ENCODE results near the gene CTNNA3. TPM values are rescaled to one million over a fixed set of nuclear protein-coding genes. Genes with fewer than 3 reads are reported as not detected.

Gene CTNNA3
- total RNA-seq, 1 experiment from 2014 or later = 0.32 TPM

DNA sequence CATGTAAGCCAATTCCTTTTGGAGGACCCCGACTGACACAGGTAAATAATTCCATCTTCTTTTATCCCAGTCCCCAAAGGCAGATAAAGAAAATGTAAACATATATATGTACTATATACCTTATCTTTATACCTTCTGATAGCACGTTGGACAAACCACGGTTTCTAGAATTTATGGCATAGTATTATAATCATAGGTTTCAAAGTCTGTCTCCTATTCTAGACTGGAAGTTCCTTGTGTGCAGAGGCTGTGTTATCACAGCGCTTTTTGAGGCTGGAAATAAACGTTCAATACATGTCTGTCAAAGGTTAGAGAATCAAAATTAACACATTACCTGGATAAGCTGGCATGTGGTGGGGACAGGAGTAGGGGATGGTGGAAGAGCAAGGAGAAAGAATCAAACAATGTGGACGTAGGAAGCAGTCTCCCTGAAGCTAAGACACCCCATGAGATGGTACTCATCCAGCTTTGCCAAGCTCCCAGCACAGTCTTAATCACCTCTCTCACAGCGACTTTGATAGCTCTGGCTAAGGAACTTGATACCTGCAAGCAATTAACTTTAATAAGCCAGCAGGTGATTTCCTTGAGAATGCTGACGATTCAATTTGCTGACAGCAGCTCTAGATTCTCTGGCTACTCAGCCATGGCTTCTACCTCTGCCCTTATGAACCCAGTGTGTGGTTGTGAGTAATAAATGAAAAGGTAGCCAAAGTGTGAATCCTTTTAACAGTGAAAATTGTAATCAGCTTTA, 978.6 kb downstream of the CTNNA3 start (continued):
- TF ChIP-seq, protein P1, sequence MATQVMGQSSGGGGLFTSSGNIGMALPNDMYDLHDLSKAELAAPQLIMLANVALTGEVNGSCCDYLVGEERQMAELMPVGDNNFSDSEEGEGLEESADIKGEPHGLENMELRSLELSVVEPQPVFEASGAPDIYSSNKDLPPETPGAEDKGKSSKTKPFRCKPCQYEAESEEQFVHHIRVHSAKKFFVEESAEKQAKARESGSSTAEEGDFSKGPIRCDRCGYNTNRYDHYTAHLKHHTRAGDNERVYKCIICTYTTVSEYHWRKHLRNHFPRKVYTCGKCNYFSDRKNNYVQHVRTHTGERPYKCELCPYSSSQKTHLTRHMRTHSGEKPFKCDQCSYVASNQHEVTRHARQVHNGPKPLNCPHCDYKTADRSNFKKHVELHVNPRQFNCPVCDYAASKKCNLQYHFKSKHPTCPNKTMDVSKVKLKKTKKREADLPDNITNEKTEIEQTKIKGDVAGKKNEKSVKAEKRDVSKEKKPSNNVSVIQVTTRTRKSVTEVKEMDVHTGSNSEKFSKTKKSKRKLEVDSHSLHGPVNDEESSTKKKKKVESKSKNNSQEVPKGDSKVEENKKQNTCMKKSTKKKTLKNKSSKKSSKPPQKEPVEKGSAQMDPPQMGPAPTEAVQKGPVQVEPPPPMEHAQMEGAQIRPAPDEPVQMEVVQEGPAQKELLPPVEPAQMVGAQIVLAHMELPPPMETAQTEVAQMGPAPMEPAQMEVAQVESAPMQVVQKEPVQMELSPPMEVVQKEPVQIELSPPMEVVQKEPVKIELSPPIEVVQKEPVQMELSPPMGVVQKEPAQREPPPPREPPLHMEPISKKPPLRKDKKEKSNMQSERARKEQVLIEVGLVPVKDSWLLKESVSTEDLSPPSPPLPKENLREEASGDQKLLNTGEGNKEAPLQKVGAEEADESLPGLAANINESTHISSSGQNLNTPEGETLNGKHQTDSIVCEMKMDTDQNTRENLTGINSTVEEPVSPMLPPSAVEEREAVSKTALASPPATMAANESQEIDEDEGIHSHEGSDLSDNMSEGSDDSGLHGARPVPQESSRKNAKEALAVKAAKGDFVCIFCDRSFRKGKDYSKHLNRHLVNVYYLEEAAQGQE (IDR thresholded peaks at IDR 0.05; ENCODE audit: low read depth) = no peak
- TF ChIP-seq EZH2 (IDR thresholded peaks at IDR 0.05) = no peak
- no peak for TF ChIP-seq ELF1 (IDR thresholded peaks at IDR 0.05; ENCODE audit: borderline replicate concordance, low read depth)
- TF ChIP-seq SIN3A (IDR thresholded peaks at IDR 0.05; ENCODE audit: low read depth) = no peak
- TF ChIP-seq EZH2phosphoT487 (IDR thresholded peaks at IDR 0.05; ENCODE audit: borderline replicate concordance) = no peak
- TF ChIP-seq YY1 (IDR thresholded peaks at IDR 0.05; ENCODE audit: extremely low read depth, insufficient replicate concordance, low read depth, low read length) = no peak
- TF ChIP-seq TCF7L2 (IDR thresholded peaks at IDR 0.05; ENCODE audit: borderline replicate concordance, extremely low read depth, insufficient read depth, insufficient read length) = no peak

DNA sequence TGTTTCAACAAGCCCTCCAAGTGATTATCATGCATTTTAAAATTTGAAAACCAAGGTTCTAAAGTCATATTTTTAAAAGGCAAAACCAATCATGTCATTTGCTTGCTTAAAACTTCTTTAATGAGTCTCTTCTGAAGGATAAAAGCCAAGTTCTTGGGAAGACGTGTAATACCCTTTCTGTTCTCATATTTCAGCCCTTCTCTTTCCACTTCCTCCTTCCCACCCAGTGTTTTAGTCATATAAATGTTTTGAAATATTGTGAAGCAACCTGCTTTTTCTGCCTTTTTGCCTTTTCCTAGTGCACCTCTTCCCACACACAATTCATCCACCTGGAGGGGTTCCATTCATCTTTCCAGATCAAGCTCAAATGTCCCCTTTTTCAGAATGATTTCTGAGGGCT, 981.3 kb downstream of the CTNNA3 start:
- Histone ChIP-seq H3K27me3 (ENCODE audit: insufficient read depth, low read length) (no peaks in the 10 kb centered on the region), H3K4me2 (ENCODE audit: low read length) (no peak overlapping the region), H3K9me2 (ENCODE audit: insufficient read depth) (no peaks in the 10 kb centered on the region), H4K20me1 (ENCODE audit: insufficient read depth) (no peaks in the 10 kb centered on the region), H3K4me1 (ENCODE audit: control insufficient read depth in 1 of 2, insufficient read depth in 2 of 2, low read length in 2 of 2) (no peaks in the 10 kb centered on the region), H3K4me3 (replicated peaks in 1 of 2; ENCODE audit: low read depth in 1 of 2, low read length in 2 of 2) (no peak overlapping the region), H3K36me3 (ENCODE audit: control insufficient read depth in 1 of 2, insufficient read depth in 2 of 2, low read length in 2 of 2) (no peaks in the 10 kb centered on the region), H3K9ac (ENCODE audit: low read length) (no peak overlapping the region), H3K9me3 (ENCODE audit: control insufficient read depth in 1 of 2, insufficient read depth in 1 of 2, low read depth in 1 of 2, low read length in 2 of 2) (no peaks in the 10 kb centered on the region), H3K27ac (ENCODE audit: low read depth, low read length) (no peak overlapping the region), H3K79me2 (ENCODE audit: insufficient read depth, low read length) (no peaks in the 10 kb centered on the region), H2AFZ (ENCODE audit: low read depth, low read length, poor library complexity, severe bottlenecking) (no peak overlapping the region)
- ChIA-PET POLR2A (no interaction called here), CTCF (no interaction called here), RAD21 (ENCODE audit: low non-redundant PET in 1 of 2, low total read pairs in 2 of 2, uncharacterized antibody in 2 of 2, unreplicated experiment in 2 of 2) (no interaction called here)
- ATAC-seq (no peak), DNase-seq (ENCODE audit: low read depth, low spot score) (no peak)
- intact Hi-C loops (cut with micrococcal nuclease) = no loop called here
- no TSS peak for BruUV-seq (replicated peaks)
- TF ChIP-seq POLR2AphosphoS5 (IDR thresholded peaks at IDR 0.05; ENCODE audit: low read depth, low read length) = no peak
- TF ChIP-seq, protein P2, sequence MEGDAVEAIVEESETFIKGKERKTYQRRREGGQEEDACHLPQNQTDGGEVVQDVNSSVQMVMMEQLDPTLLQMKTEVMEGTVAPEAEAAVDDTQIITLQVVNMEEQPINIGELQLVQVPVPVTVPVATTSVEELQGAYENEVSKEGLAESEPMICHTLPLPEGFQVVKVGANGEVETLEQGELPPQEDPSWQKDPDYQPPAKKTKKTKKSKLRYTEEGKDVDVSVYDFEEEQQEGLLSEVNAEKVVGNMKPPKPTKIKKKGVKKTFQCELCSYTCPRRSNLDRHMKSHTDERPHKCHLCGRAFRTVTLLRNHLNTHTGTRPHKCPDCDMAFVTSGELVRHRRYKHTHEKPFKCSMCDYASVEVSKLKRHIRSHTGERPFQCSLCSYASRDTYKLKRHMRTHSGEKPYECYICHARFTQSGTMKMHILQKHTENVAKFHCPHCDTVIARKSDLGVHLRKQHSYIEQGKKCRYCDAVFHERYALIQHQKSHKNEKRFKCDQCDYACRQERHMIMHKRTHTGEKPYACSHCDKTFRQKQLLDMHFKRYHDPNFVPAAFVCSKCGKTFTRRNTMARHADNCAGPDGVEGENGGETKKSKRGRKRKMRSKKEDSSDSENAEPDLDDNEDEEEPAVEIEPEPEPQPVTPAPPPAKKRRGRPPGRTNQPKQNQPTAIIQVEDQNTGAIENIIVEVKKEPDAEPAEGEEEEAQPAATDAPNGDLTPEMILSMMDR (IDR thresholded peaks at IDR 0.05 in 2 of 3, conservative IDR thresholded peaks at IDR 0.05 in 1 of 3; ENCODE audit: borderline replicate concordance in 1 of 3, insufficient read depth in 1 of 3, low read depth in 2 of 3, low read length in 2 of 3) = no peak
- TF ChIP-seq EZH2phosphoT487 (IDR thresholded peaks at IDR 0.05; ENCODE audit: borderline replicate concordance) = no peak
- no peak for TF ChIP-seq SRF (IDR thresholded peaks at IDR 0.05; ENCODE audit: low read depth)
- TF ChIP-seq, protein P3, sequence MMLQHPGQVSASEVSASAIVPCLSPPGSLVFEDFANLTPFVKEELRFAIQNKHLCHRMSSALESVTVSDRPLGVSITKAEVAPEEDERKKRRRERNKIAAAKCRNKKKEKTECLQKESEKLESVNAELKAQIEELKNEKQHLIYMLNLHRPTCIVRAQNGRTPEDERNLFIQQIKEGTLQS (IDR thresholded peaks at IDR 0.05) = no peak
- no peak for TF ChIP-seq TCF7L2 (IDR thresholded peaks at IDR 0.05; ENCODE audit: borderline replicate concordance, extremely low read depth, insufficient read depth, insufficient read length)
- no peak for TF ChIP-seq JUND (IDR thresholded peaks at IDR 0.05)
- TF ChIP-seq, protein P4, sequence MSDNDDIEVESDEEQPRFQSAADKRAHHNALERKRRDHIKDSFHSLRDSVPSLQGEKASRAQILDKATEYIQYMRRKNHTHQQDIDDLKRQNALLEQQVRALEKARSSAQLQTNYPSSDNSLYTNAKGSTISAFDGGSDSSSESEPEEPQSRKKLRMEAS (IDR thresholded peaks at IDR 0.05) = no peak
- no peak for TF ChIP-seq SIN3A (IDR thresholded peaks at IDR 0.05; ENCODE audit: low read depth)
- no peak for TF ChIP-seq SP1 (IDR thresholded peaks at IDR 0.05; ENCODE audit: low read depth)
- no peak for TF ChIP-seq ZNF274 (IDR thresholded peaks at IDR 0.05; ENCODE audit: low read depth, low read length)
- TF ChIP-seq, protein P5, sequence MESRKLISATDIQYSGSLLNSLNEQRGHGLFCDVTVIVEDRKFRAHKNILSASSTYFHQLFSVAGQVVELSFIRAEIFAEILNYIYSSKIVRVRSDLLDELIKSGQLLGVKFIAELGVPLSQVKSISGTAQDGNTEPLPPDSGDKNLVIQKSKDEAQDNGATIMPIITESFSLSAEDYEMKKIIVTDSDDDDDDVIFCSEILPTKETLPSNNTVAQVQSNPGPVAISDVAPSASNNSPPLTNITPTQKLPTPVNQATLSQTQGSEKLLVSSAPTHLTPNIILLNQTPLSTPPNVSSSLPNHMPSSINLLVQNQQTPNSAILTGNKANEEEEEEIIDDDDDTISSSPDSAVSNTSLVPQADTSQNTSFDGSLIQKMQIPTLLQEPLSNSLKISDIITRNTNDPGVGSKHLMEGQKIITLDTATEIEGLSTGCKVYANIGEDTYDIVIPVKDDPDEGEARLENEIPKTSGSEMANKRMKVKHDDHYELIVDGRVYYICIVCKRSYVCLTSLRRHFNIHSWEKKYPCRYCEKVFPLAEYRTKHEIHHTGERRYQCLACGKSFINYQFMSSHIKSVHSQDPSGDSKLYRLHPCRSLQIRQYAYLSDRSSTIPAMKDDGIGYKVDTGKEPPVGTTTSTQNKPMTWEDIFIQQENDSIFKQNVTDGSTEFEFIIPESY (IDR thresholded peaks at IDR 0.05; ENCODE audit: extremely low read depth, insufficient replicate concordance, low read length) = no peak
